Measurements from ENCODE around the gene FBXL19.

FBXL19 gene

DNA sequence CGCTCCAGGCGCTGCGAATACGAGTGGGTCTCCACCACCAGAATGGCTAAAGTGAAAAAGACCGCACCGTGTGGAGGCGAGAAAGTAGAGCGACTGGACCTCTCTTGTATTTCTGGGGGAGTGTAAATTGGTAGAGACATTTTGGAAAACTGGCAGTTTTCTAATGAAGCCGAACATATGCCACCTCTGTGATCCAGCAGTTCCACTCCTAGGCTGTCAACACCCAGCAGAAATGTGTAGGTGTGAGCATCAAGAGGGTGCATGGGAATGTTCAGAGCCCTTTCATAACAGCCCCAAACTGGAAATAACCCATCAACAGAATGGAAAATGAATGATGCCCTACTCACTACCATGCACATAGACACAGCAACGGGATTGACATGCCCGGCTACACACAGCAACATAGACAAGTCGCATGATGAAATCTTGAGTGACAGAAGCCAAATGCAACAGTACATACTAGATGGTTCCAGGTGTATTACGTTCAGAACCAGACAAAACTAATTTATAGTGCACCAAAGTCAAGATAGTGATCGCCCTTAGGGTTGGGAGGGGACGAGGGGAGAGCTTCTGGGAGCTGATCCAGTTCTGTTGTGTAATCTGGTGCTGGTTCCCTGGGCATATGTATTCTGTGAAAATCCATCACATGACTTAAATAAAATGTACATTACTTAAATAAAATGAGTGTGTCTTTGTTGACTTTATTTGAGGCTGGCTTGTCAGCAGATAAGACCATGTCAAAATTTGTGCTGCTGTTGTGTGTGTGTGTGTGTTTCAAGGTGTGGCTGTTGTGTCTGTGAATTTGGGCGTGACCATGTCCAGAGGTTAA lies 28.6 kb upstream of the FBXL19 start:
- no peak for DNase-seq (ENCODE audit: low spot score)

GRCh38 chr16:30895627-30896260 lies 27.6 kb upstream of the FBXL19 start:
- peak; percentile 26 for DNase-seq (ENCODE audit: low spot score)

GRCh38 chr16:30896261-30896888 lies 27.0 kb upstream of the FBXL19 start, which contains the start of gene CTF1:
CTF1 (plus strand) TSS chr16:30896614; CDS start chr16:30896644, 30 bp downstream.
- peak; percentile 94 for DNase-seq (ENCODE audit: low spot score)

- peak; percentile 93 for DNase-seq (ENCODE audit: low spot score)
Observed at GRCh38 chr16:30896889-30897733, 26.3 kb upstream of the FBXL19 start.

- DNase-seq (ENCODE audit: low spot score): no peak
Observed at GRCh38 chr16:30899794-30900193, 23.6 kb upstream of the FBXL19 start.

DNA sequence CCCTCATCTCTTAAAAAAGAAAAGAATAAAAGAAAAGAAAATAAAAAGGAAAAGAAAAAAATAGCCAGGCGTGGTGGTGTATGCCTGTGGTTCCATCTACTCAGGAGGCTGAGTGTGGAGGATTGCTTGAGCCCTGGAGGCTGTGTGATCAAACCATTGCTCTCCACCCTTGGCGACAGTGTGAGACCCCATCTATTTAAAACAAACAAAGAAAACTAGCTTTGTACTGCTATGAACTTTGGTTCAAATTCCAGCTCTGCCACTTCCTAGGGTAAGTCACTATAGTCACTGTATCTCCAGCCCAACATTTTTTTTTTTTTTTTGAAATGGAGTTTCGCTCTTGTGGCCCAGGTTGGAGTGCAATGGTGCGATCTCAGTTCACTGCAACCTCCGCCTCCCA lies 22.8 kb upstream of the FBXL19 start:
- DNase-seq (ENCODE audit: low spot score): no peak

DNA sequence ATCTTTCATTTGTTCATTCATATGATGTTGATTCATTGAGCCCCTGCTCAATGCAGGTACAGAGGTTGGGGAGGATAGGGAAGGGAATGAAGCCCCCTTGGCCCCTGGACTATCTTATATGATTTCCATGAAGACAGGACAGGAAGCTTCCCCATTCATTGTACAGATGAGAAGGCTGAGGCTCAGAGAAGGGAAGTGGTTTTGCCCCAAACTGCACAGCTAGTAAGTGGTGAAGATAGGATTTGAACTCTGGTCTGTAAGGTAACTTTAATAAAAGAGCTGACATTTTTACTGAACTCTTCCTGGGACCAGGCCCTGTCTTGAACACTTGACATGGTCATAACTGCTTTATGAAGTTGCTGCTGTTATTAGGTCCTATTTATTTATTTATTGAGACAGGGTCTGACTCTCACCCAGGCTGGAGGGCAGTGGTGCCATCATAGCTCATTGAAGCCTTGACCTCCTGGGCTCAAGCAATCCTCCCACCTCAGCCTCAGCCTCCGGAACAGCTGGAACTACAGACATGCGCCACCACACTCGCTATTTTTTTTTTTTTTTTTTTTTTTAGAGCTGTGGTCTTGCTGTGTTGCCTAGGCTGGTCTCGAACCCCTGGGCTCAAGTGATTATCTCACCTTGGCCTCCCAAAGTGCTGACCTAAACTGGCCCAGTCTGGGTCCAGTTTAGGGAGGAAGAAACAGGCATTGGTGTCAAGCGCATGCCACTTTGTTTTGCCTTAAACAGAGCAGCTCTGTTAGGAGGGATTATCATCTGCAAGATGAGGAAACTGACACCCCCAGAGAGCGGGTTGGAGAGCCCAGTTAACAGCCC lies 22.0 kb upstream of the FBXL19 start:
- DNase-seq (ENCODE audit: low spot score): no peak

GRCh38 chr16:30902029-30902972 lies 21.1 kb upstream of the FBXL19 start:
- DNase-seq (ENCODE audit: low spot score): peak; percentile 87

DNA sequence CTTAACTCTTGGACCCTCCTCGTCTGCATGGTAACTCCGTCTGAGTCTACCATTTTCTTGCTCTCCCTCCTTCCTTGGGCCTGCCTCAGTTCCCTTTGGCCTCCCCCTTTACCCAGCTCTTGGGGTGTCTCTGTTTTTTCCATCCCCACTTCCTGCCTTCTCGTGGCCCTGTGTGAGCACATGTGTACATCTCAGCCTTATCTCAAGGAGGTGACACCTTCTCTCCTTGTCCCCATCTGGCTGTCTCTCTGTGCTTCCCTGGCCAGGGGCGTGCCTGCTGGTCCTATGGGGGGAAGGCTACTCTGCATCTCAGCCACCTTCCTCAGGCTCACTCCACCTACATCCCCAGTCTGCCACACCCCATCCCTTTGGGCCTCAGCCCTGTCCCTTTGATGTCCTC lies 20.4 kb upstream of the FBXL19 start:
- DNase-seq (ENCODE audit: low spot score): no peak

GRCh38 chr16:30903596-30903995 lies 19.8 kb upstream of the FBXL19 start:
- peak; percentile 48 for DNase-seq (ENCODE audit: low spot score)

DNA sequence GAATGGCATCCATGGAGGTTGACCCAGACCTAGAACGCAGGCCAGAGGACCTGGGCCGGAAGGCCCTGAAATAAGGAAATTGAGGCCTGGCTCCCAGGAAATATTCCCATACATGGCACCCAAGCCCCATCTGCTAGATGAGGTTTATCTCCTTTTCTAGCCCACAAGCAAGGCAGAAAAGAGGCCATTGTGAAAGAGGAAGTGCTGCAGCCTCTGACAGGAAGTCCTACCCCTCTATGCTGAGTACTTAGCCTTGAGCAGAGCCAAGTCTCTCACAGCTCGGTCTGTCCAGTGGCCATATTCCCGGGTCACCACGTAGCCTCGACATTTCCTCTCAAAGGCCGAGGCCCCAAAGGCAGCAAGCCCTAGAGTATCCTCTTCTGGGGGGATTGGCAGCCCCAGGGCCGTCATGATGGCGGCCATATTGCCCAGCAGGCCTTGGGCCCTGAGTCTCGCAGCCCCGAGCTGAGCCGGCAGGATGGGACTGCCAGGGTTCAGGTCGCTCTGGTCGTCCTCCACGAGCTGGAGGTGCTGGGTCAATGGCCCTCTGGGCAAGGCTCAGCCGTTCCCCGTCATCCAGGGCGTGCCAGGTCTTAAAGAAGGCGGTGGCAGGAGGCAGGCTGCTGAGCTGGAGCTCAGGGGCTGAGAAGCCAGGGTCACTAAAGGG lies 19.1 kb upstream of the FBXL19 start:
- DNase-seq (ENCODE audit: low spot score): no peak

- DNase-seq (ENCODE audit: low spot score): no peak
Observed at GRCh38 chr16:30907064-30907463, 16.3 kb upstream of the FBXL19 start.

GRCh38 chr16:30910427-30911029 lies 12.8 kb upstream of the FBXL19 start:
- no peak for DNase-seq (ENCODE audit: low spot score)

- DNase-seq (ENCODE audit: low spot score): no peak
Observed at GRCh38 chr16:30912794-30913412, 10.5 kb upstream of the FBXL19 start.

DNA sequence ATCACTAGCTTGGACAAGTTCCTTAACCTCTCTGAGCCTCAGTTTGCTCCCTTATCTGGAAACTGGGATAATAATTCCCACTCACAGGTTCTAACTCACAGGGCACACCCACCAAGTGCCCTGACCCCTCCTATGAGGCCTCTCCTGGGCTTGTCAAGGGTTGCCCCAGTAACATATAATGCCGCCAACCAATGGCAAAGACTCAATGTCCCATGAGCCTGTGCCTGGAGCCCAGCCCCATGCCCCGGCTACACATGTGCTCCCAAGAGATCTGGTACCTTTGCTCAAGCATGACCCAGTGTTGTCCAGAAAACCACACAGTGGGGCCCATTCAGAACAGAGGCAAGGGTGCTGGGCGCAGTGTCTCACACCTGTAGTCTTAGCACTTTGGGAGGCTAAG lies 8.5 kb upstream of the FBXL19 start:
- DNase-seq (ENCODE audit: low spot score): no peak

GRCh38 chr16:30918614-30919013 lies 4.8 kb upstream of the FBXL19 start:
- no peak for DNase-seq (ENCODE audit: low spot score)

- DNase-seq (ENCODE audit: low spot score): no peak
Observed at GRCh38 chr16:30920891-30921290, 2.5 kb upstream of the FBXL19 start.

- DNase-seq (ENCODE audit: low spot score): no peak
Observed at GRCh38 chr16:30921459-30921747, 2.0 kb upstream of the FBXL19 start.

All from AG08395 (cell line).